ENCODE results near the gene BARHL2. TPM values are rescaled to one million over a fixed set of nuclear protein-coding genes. Genes with fewer than 3 reads are reported as not detected.

BARHL2 gene
- not detected in 2 replicates for total RNA-seq (2014; rRNA removed)
- polyA plus RNA-seq (2012) = not detected

- DNase-seq (ENCODE audit: low read depth) = no peak
Observed at GRCh38 chr1:90716552-90717355, at the start of gene BARHL2. Gene BARHL2 (minus strand): TSS chr1:90717302. CDS start chr1:90717195, 107 bp downstream.

DNA sequence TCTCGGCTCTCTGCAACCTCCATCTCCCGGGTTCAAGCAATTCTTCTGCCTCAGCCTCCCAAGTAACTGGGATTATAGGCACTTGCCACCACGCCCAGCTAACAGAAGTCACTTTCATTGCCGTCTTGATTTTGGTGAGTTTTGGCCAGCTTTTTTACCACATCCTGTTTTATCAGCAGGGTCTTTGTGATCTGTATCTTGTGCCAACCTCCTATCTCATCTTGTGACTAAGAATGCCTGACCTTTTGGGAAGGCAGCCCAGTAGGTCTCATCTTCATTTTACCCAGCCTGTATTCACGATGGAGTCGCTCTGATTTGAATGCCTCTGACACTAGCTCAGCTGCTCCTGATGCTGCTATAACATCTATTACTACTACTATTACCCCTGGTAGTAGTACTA is 46.8 kb upstream of the BARHL2 start:
- DNase-seq (ENCODE audit: low read depth) = no peak

DNA sequence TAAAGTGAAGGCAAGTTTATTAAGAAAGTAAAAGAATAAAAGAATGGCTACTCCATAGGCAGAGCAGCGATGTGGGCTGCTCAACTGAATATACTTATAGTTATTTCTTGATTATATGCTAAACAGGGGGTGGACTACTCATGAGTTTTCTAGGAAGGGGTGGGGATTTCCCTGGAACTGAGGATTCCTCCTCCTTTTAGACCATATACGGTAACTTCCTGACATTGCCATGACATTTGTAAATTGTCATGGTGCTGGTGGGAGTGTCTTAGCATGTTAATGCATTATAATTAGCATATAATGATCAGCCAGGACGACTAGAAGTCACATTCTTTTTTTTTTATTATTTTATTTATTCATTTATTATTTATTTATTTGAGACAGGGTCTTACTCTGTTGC is 46.4 kb upstream of the BARHL2 start:
- DNase-seq (ENCODE audit: low read depth) = no peak

- peak; percentile 21 for DNase-seq (ENCODE audit: low read depth)
Observed at GRCh38 chr1:90761781-90762589, 44.9 kb upstream of the BARHL2 start.

- no peak for DNase-seq (ENCODE audit: low read depth)
Observed at GRCh38 chr1:90761156-90761555, 44.1 kb upstream of the BARHL2 start.

DNA sequence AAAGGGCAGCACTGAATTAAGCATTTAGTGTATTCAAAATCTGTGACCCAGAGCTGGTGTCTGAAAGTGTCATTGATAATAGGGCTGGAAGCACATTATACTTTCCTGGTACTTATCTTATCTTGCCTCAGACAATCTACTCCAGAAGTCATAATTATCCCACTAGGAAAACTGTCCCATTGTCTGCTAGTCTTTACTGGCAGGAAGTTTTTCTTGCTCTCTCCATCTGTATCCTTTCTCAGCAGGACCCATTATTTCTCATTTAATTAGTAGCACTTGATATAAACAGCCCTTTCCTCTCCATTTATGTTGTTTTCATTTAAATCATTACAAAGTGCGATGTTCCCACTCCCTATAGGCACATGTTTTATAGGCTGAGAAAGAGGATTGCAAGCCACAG is 36.5 kb upstream of the BARHL2 start:
- no peak for DNase-seq (ENCODE audit: low read depth)

DNA sequence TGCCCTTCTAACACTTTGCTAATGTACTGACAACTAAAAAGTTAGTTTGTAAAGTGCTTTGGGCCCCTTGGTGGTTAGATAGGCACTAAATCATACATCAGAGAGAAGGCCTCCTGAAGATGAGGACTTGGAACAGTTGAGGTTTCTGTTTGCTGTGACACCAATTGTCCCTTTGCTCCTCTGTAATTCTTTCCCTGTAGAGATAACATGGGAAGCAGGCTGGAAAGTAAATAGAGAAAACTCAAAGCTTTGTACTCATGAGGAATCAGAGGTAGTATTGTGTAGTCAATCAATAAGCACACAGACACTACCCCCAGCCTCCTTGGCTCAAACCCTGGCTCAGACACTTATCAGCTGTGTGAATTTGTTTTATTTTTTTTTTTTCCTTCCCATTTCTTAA is 31.6 kb upstream of the BARHL2 start:
- DNase-seq (ENCODE audit: low read depth) = no peak

GRCh38 chr1:90746857-90747256 is 29.8 kb upstream of the BARHL2 start:
- DNase-seq (ENCODE audit: low read depth) = no peak

DNA sequence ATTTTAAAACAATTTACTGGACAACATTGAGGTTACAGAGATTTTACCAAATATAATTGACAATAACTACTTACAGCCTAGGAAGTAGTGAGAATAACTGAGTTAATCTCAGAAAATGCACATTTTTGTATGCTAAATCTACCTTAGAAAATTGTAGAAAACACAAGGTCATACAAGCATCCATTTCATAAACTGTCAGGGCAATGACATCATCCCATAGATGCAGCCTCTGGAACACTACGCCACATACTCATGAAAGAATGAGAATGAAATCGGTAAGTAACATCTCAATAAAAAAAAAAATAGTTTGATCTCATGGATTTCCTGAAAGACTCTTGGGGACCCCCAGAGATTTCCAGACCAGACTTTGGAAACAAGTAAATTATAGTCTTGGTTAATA is 28.9 kb upstream of the BARHL2 start:
- DNase-seq (ENCODE audit: low read depth) = no peak

DNA sequence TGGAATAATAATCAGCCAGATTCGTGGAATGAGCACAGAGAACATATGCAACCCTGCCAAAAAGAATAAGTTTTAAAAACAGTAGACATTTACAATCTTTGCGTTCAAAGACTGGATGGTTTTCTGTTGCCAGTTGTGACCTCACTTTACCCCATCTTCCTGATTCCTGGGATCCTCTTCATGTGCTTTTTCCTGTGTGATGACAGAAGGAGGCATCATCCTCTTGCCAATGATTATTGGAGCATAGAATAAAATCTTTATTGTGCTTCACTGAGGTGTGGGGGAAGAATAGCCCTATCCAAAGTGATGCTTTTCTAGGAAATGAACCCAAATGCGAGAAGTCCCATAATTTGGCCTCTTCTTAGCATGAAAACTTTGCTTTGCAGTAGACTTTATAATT is 15.0 kb upstream of the BARHL2 start:
- DNase-seq (ENCODE audit: low read depth) = no peak

GRCh38 chr1:90731382-90732050 is 14.4 kb upstream of the BARHL2 start:
- DNase-seq (ENCODE audit: low read depth) = no peak

- DNase-seq (ENCODE audit: low read depth) = no peak
Observed at GRCh38 chr1:90730243-90731022, 13.3 kb upstream of the BARHL2 start.

GRCh38 chr1:90729504-90730242 is 12.6 kb upstream of the BARHL2 start:
- no peak for DNase-seq (ENCODE audit: low read depth)

- no peak for DNase-seq (ENCODE audit: low read depth)
Observed at GRCh38 chr1:90728502-90729287, 11.6 kb upstream of the BARHL2 start.

- no peak for DNase-seq (ENCODE audit: low read depth)
Observed at GRCh38 chr1:90727917-90728501, 10.9 kb upstream of the BARHL2 start.

DNA sequence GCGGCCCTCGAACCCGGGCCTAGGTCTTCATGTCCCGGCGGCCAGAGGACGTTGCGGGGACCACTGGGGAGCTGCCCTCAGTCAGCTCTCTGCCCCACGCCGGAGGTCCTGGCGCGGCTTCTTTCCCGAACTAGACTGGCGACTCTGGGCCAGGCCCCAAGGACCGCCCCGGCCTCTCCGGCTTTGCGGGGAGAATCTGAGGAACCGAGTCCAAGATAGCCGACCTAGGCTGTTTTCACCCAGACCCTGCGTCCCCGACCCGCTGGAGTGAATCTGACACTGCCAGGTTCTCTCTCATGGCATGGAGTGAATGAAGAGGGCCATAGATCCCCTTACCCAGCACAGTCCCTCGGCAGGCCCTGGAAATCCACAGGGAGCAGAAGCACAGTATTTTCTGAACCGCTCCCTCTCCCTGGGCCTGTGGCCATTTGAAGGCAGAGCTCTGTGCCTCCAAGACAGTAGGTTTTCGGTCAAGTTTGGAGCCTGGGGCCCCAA is 9.9 kb upstream of the BARHL2 start:
- DNase-seq (ENCODE audit: low read depth) = no peak

DNA sequence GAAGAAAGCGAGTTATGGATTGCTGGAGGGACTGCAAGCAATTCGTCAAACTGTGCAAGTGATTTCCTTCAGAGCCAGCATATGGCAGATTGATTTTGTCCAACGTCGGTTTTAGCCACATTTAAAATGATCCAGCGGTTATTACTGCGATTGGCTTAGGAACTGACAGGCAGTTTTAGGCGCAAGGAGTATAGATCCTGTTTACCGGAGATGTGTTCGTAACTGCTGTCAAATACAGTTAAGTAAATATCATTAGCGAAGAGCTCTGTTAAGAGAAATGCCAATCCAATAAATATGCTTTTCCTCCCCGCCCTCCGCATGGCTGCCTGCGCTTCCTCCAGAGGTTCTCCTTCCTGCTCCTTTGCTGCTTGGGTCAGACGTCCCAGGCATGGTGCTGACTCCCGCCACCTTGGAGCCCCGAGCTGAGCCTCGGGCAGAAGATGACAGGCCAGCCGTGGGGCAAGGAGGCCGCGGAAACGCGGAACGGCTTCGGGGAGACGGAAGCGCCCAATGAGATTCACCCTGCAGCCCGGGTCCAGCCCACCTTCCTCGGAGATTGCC is 9.4 kb upstream of the BARHL2 start:
- no peak for DNase-seq (ENCODE audit: low read depth)

DNA sequence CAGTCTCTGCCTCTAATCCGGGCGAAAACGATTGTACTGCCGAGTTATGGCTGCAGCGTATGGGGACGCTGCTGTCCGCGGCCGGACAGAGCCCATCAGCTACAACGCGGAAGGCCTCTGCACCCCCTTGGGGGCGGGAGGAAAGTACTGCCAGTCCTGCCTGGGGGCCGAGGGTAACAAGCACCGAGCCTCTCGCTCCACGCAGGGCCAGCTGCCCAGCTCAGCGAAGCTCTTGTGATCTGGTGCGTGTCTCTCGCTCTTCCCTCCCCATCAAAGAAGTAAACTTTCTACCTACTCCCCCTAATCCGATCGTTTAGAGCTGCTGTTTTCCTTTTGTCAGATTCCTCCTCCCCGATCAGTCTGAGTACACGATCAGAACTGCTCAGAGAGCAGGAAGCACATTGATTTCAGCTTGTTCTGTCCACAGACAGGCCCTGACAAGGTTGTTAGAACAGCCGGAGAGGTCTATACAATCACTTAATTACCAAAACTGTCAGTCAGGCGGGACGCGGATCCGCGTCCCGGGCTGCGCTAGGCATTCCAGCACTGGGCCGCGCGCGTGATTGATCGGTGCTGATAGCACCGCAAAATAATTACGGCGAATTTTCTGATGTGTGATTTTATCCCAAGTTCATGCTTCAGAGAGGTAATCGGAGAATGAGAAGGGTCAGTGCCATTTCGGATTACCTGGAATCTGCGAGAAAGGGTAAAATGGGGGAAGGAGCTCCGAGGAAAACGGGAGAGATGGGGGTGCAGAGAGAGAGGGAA is 8.7 kb upstream of the BARHL2 start:
- DNase-seq (ENCODE audit: low read depth) = no peak
